DMS79 treated with DMSO at 0.1 percent for 48 hours (cell line): ENCODE measurements around the gene HBA1.
"Not testable (repeated sequence)": the region's sequence is repeated elsewhere in the genome, so short reads cannot be mapped to it uniquely, and the experiment has no call there.

ENCODE experiments used
- DNase-seq: peaks from one replicate; lab custom pipeline; 2025; lab: John Stamatoyannopoulos, UW

HBA1 gene

DNA sequence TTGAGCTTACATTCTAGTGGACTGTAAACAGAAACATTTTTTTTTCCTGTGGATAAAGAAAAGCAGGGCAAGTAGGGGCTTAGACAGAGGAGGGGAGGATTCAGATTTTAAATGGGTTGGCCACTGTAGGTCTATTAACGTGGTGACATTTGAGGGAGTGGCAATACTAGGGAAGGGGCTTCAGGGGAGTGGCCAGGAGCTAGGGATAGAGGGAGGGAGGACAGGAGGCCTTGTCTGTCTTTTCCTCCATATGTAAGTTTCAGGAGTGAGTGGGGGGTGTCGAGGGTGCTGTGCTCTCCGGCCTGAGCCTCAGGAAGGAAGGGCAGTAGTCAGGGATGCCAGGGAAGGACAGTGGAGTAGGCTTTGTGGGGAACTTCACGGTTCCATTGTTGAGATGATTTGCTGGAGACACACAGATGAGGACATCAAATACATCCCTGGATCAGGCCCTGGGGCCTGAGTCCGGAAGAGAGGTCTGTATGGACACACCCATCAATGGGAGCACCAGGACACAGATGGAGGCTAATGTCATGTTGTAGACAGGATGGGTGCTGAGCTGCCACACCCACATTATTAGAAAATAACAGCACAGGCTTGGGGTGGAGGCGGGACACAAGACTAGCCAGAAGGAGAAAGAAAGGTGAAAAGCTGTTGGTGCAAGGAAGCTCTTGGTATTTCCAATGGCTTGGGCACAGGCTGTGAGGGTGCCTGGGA lies 17.2 kb upstream of the HBA1 start:
- no peak for DNase-seq

DNA sequence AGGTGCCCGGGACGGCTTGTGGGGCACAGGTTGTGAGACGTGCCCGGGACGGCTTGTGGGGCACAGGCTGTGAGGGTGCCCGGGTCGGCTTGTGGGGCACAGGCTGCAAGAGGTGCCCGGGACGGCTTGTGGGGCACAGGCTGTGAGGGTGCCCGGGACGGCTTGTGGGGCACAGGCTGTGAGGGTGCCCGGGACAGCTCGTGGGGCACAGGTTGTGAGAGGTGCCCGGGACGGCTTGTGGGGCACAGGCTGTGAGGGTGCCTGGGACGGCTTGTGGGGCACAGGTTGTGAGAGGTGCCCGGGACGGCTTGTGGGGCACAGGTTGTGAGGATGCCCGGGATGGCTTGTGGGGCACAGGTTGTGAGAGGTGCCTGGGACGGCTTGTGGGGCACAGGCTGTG lies 16.2 kb upstream of the HBA1 start:
- DNase-seq: not testable (repeated sequence)

DNA sequence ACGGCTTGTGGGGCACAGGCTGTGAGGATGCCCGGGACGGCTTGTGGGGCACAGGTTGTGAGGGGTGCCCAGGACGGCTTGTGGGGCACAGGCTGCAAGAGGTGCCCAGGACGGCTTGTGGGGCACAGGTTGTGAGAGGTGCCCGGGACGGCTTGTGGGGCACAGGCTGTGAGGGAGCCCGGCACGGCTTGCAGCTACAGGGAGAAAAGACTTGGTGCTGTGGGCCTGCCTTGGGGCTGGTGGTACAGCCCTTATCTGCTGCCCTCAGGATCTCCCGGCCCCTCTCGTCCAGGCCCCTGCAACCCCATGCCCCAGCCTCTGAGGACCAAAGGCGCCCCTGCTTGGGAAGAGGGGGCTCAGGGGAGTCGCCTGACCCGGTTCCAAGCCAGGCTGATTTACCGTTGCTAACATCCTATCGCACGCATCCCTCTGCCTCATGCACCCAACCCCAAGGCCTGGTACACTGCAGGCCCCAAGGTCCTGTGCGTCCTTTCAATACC lies 15.7 kb upstream of the HBA1 start:
- DNase-seq: no peak

DNA sequence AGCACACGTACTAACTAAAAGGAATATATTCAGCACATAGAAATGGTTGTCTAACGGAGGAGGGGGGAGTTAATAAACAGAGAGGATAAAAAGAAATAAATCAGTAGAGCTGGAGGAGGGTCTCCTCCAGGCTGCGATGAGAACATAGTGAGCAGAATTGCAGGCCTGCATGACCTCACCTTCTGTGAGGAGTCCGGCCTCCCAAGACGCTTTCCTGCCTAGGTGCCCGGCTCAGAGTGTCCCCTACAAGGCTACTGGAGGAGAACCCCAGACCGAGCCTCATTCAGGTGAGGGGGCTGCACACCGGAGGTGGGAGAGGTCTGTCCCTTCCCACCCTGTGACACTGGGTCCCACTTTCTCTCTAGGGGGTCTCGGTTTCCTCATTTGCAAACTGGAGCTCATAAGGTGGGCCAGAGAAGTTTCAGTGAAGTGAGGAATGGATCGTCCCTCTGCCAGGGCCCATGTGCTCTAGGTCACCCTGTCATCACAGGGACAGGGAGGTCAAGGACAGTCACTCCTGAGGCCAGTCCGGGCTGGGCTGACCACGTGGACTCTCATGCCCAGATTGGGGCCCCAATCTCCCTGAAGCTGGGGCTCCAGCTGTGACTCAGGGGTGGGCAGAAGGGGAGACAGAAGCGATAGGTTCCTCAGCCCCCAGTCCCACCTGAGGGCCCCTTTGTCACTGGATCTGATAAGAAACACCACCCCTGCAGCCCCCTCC lies 14.0 kb upstream of the HBA1 start:
- no peak for DNase-seq

DNA sequence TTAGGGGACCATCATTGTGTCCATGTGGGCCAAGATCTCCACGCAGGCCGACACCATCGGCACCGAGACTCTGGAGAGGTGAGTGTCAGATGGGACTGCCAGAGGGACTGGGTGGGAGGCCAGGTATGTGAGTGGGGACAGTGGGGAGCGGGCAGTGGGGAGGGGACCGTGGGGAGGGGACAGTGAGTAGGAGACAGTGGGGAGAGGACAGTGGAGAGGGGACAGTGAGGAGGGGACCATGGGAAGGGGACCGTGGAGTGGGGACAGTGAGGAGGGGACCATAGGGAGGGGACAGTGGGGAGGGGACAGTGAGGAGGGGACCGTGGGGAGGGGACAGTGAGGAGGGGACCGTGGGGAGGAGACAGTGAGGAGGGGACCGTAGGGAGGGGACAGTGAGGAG lies 13.3 kb upstream of the HBA1 start:
- not testable (repeated sequence) for DNase-seq

DNA sequence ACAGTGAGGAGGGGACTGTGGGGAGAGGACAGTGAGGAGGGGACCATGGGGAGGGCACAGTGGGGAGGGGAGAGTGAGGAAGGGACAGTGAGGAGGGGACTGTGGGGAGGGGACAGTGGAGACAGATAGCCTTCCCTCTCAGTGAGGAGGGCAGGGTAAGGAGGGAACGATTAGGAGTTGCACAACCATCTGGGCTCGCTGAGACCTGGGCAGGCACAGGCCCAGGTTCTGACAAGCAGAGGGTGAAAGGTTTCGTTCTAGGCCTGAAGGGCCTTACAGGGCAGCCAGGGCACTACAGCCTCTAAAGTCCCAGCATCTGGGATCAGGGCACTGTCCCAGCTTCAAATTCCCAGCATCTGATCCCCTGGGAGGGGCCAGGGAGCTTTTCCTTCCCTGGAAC lies 12.8 kb upstream of the HBA1 start:
- DNase-seq: not testable (repeated sequence)

DNA sequence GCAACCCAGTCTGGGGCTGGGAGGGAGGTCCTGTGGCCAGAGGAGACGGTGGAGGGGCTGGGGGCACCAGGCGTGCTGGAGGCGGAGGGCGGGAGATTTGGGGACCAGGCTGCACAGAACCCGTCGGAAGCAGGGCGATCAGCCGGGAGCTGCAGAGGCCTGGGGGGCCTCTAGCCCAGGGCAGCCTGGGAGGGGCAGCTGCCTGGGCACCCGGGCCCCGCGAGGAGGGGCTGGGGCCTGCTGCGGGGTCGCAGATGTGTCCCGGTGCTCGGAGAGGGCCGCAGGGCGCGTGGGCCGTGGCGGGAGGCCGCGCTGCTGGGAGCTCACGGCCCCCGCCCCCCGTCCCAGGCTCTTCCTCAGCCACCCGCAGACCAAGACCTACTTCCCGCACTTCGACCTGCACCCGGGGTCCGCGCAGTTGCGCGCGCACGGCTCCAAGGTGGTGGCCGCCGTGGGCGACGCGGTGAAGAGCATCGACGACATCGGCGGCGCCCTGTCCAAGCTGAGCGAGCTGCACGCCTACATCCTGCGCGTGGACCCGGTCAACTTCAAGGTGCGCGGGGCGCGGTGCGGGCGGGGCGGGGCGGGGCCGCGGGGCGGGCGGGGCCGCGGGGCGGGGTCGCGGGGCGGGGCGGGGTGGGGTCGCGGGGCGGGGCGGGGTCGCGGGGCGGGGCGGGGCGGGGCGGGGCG lies 12.2 kb upstream of the HBA1 start:
- DNase-seq: not testable (repeated sequence)

DNA sequence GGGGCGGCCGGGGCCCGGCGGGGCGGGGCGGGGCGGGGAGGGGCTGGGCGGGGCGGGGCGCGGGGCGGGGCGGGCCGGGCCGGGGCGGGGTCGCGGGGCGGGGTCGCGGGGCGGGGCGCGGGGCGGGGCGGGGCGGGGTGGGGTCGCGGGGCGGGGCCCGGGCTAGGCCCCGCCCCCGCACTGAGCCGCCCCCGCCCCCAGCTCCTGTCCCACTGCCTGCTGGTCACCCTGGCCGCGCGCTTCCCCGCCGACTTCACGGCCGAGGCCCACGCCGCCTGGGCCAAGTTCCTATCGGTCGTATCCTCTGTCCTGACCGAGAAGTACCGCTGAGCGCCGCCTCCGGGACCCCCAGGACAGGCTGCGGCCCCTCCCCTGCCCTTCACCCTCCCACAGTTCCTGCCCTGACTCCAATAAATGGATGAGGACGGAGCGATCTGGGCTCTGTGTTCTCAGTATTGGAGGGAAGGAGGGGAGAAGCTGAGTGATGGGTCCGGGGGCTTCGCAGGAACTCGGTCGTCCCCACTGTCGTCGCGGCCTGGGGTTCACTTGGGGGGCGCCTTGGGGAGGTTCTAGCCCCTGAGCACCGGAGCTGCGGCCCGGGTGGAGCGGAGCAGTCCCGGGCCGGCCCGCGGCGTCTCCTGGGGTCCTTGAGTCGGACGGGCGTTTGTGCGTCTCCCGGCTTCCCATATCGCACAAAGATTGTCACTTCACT lies 11.5 kb upstream of the HBA1 start:
- no peak for DNase-seq

DNA sequence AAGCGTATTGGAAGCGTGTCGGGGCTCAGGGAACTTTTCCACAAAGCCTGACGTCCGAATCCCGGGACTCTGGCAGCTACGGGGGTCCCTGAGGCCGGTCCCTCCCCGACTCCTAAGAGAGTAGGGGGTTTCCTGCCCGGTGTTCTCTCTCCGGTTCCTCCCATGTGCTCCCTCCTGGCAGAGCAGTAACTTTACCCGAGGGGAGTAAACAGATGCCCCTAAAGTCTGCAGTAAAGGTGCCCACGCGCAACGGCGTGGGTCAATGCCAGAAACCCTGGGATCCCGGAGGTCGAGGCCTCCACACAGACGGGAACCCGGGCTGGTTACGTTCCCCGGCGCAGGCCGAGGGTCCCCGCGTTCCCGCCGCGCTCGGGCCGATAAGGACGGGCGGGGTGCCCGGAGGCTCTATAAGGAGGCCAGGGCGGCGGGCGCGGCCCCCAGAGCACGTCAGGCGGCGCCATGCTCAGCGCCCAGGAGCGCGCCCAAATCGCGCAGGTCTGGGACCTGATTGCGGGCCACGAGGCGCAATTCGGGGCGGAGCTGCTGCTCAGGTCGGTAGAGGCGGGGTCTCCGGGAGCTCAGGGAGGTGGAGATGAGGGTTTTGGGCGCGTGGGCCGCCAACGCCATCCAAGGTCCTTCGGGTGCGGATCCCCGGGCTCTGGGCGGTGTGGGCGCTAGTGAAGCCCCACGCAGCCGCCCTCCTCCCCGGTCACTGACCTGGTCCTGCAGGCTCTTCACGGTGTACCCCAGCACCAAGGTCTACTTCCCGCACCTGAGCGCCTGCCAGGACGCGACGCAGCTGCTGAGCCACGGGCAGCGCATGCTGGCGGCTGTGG lies 10.7 kb upstream of the HBA1 start, which contains the start of gene HBM:
TSS of gene HBM (plus strand) at position 440 of the 836 bp plus-strand sequence. CDS start at position 460, 20 bp downstream.
- DNase-seq: no peak

DNA sequence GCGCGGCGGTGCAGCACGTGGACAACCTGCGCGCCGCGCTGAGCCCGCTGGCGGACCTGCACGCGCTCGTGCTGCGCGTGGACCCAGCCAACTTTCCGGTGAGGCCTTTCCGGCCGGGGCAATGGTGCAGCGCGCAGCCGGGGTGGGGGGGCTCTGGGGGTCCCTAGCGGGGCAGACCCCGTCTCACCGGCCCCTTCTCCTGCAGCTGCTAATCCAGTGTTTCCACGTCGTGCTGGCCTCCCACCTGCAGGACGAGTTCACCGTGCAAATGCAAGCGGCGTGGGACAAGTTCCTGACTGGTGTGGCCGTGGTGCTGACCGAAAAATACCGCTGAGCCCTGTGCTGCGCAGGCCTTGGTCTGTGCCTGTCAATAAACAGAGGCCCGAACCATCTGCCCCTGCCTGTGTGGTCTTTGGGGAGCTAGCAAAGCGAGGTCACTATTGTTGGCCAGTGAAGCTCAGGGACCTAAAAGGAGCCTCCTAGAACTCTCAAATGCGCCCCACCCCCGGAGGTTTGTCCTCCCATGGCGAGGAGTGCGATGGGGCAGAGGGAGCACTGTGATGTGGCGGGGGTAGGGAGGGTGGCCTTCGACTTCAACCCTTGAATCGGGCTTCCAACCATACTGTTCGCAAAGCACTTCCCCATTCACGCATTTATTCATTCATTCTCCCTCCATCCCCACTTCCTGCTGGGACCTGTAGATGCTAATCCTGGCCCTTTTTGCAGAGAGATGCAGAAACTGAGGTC lies 9.9 kb upstream of the HBA1 start:
- no peak for DNase-seq

DNA sequence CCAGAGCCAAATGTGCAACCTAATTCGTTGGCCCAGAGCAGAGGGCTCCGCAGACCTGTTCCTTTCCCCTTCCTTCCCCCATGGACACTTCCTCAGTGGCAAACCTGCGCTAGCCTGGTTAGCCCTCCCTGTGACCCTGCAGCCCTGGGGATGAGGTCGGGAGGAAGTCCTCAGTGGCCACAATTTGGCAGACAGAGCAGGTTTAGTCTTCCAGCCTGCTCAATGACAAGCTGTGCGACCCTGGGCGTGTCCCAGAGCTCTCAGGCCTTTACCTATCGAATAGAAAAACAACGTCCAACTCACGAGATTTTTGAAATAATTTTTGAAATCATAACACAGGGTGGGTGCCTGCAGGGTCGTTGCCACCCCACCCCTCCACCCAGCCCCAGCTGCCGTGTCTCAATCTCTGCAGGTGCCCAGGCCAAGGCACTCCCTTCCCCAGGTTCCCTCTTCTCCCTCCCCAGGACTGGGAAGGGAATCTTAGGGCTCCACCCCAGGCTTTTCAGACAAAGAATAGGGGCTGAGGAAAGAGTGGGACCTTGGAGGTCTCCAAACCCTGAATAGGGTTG lies 9.3 kb upstream of the HBA1 start:
- DNase-seq: no peak

DNA sequence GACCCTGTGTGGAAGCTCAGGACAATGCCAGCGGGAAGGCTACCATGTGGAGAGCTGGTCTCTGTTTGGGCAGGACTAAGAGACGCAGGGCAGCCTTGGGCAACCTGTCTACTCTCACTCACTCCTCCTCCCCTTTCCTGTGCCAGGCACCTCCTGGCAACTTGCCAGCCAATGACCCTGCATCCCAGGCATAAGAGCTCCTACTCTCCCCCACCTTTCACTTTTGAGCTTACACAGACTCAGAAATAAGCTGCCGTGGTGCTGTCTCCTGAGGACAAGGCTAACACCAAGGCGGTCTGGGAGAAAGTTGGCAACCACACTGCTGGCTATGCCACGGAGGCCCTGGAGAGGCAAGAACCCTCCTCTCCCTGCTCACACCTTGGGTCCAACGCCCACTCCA lies 8.1 kb upstream of the HBA1 start:
- peak; percentile 25 for DNase-seq

DNA sequence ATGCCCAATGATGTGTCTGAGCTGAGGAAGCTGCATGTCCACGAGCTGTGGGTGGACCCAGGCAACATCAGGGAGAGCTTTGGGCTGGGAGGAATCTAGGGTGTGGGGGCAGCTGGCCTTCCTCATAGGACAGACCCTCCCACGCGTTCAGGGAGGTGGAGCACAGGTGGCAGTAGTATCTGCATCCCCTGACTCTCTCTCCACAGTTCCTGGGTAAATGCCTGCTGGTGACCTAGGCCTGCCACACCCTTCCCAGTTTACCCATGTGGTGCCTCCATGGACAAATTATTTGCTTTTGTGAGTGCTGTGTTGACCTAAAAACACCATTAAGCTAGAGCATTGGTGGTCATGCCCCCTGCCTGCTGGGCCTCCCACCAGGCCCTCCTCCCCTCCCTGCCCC lies 7.5 kb upstream of the HBA1 start:
- no peak for DNase-seq

DNA sequence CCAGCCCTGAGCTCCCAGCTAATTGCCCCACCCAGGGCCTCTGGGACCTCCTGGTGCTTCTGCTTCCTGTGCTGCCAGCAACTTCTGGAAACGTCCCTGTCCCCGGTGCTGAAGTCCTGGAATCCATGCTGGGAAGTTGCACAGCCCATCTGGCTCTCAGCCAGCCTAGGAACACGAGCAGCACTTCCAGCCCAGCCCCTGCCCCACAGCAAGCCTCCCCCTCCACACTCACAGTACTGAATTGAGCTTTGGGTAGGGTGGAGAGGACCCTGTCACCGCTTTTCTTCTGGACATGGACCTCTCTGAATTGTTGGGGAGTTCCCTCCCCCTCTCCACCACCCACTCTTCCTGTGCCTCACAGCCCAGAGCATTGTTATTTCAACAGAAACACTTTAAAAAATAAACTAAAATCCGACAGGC lies 6.4 kb upstream of the HBA1 start:
- DNase-seq: not testable (repeated sequence)

DNA sequence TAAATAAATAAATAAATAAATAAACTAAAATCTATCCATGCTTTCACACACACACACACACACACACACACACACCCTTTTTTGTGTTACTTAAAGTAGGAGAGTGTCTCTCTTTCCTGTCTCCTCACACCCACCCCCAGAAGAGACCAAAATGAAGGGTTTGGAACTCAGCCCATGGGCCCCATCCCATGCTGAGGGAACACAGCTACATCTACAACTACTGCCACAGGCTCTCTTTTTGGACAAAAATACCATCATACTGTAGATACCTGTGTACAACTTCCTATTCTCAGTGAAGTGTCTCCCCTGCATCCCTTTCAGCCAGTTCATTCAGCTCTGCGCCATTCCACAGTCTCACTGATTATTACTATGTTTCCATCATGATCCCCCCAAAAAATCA lies 5.7 kb upstream of the HBA1 start:
- no peak for DNase-seq

DNA sequence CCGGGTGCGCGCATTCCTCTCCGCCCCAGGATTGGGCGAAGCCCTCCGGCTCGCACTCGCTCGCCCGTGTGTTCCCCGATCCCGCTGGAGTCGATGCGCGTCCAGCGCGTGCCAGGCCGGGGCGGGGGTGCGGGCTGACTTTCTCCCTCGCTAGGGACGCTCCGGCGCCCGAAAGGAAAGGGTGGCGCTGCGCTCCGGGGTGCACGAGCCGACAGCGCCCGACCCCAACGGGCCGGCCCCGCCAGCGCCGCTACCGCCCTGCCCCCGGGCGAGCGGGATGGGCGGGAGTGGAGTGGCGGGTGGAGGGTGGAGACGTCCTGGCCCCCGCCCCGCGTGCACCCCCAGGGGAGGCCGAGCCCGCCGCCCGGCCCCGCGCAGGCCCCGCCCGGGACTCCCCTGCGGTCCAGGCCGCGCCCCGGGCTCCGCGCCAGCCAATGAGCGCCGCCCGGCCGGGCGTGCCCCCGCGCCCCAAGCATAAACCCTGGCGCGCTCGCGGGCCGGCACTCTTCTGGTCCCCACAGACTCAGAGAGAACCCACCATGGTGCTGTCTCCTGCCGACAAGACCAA lies 4.0 kb upstream of the HBA1 start, which contains the start of gene HBA2:
TSS of gene HBA2 (plus strand) at position 503 of the 568 bp plus-strand sequence. CDS start at position 540, 37 bp downstream.
- not testable (repeated sequence) for DNase-seq

DNA sequence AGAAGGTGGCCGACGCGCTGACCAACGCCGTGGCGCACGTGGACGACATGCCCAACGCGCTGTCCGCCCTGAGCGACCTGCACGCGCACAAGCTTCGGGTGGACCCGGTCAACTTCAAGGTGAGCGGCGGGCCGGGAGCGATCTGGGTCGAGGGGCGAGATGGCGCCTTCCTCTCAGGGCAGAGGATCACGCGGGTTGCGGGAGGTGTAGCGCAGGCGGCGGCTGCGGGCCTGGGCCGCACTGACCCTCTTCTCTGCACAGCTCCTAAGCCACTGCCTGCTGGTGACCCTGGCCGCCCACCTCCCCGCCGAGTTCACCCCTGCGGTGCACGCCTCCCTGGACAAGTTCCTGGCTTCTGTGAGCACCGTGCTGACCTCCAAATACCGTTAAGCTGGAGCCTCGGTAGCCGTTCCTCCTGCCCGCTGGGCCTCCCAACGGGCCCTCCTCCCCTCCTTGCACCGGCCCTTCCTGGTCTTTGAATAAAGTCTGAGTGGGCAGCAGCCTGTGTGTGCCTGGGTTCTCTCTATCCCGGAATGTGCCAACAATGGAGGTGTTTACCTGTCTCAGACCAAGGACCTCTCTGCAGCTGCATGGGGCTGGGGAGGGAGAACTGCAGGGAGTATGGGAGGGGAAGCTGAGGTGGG lies 3.1 kb upstream of the HBA1 start:
- DNase-seq: not testable (repeated sequence)

DNA sequence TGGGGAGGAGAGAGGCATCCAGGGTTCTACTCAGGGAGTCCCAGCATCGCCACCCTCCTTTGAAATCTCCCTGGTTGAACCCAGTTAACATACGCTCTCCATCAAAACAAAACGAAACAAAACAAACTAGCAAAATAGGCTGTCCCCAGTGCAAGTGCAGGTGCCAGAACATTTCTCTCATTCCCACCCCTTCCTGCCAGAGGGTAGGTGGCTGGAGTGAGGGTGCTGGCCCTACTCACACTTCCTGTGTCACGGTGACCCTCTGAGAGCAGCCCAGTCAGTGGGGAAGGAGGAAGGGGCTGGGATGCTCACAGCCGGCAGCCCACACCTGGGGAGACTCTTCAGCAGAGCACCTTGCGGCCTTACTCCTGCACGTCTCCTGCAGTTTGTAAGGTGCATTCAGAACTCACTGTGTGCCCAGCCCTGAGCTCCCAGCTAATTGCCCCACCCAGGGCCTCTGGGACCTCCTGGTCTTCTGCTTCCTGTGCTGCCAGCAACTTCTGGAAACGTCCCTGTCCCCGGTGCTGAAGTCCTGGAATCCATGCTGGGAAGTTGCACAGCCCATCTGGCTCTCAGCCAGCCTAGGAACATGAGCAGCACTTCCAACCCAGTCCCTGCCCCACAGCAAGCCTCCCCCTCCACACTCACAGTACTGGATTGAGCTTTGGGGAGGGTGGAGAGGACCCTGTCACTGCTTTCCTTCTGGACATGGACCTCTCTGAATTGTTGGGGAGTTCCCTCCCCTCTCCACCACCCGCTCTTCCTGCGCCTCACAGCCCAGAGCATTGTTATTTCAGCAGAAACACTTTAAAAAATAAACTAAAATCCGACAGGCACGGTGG lies 2.3 kb upstream of the HBA1 start:
- not testable (repeated sequence) for DNase-seq
